ENCODE measurements around the gene REXO4. TPM values are rescaled to one million over a fixed set of nuclear protein-coding genes. Genes with fewer than 3 reads are reported as not detected.

The REXO4 gene
- total and polyA plus RNA-seq, 2 of the 8 experiments (the other 6 are each of a cell fraction or from before 2014, with no cell fraction given) = 19.1 to 38.3 TPM

- TF ChIP-seq, protein P1, sequence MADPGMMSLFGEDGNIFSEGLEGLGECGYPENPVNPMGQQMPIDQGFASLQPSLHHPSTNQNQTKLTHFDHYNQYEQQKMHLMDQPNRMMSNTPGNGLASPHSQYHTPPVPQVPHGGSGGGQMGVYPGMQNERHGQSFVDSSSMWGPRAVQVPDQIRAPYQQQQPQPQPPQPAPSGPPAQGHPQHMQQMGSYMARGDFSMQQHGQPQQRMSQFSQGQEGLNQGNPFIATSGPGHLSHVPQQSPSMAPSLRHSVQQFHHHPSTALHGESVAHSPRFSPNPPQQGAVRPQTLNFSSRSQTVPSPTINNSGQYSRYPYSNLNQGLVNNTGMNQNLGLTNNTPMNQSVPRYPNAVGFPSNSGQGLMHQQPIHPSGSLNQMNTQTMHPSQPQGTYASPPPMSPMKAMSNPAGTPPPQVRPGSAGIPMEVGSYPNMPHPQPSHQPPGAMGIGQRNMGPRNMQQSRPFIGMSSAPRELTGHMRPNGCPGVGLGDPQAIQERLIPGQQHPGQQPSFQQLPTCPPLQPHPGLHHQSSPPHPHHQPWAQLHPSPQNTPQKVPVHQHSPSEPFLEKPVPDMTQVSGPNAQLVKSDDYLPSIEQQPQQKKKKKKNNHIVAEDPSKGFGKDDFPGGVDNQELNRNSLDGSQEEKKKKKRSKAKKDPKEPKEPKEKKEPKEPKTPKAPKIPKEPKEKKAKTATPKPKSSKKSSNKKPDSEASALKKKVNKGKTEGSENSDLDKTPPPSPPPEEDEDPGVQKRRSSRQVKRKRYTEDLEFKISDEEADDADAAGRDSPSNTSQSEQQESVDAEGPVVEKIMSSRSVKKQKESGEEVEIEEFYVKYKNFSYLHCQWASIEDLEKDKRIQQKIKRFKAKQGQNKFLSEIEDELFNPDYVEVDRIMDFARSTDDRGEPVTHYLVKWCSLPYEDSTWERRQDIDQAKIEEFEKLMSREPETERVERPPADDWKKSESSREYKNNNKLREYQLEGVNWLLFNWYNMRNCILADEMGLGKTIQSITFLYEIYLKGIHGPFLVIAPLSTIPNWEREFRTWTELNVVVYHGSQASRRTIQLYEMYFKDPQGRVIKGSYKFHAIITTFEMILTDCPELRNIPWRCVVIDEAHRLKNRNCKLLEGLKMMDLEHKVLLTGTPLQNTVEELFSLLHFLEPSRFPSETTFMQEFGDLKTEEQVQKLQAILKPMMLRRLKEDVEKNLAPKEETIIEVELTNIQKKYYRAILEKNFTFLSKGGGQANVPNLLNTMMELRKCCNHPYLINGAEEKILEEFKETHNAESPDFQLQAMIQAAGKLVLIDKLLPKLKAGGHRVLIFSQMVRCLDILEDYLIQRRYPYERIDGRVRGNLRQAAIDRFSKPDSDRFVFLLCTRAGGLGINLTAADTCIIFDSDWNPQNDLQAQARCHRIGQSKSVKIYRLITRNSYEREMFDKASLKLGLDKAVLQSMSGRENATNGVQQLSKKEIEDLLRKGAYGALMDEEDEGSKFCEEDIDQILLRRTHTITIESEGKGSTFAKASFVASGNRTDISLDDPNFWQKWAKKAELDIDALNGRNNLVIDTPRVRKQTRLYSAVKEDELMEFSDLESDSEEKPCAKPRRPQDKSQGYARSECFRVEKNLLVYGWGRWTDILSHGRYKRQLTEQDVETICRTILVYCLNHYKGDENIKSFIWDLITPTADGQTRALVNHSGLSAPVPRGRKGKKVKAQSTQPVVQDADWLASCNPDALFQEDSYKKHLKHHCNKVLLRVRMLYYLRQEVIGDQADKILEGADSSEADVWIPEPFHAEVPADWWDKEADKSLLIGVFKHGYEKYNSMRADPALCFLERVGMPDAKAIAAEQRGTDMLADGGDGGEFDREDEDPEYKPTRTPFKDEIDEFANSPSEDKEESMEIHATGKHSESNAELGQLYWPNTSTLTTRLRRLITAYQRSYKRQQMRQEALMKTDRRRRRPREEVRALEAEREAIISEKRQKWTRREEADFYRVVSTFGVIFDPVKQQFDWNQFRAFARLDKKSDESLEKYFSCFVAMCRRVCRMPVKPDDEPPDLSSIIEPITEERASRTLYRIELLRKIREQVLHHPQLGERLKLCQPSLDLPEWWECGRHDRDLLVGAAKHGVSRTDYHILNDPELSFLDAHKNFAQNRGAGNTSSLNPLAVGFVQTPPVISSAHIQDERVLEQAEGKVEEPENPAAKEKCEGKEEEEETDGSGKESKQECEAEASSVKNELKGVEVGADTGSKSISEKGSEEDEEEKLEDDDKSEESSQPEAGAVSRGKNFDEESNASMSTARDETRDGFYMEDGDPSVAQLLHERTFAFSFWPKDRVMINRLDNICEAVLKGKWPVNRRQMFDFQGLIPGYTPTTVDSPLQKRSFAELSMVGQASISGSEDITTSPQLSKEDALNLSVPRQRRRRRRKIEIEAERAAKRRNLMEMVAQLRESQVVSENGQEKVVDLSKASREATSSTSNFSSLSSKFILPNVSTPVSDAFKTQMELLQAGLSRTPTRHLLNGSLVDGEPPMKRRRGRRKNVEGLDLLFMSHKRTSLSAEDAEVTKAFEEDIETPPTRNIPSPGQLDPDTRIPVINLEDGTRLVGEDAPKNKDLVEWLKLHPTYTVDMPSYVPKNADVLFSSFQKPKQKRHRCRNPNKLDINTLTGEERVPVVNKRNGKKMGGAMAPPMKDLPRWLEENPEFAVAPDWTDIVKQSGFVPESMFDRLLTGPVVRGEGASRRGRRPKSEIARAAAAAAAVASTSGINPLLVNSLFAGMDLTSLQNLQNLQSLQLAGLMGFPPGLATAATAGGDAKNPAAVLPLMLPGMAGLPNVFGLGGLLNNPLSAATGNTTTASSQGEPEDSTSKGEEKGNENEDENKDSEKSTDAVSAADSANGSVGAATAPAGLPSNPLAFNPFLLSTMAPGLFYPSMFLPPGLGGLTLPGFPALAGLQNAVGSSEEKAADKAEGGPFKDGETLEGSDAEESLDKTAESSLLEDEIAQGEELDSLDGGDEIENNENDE (IDR thresholded peaks at IDR 0.05; ENCODE audit: insufficient replicate concordance, low read length) = no peak
- TF ChIP-seq EP300 (IDR thresholded peaks at IDR 0.05; ENCODE audit: borderline replicate concordance in 1 of 2, low read depth in 2 of 2, low read length in 2 of 2) (no peak), SUZ12 (IDR thresholded peaks at IDR 0.05; ENCODE audit: low read length) (no peak), EGR1 (IDR thresholded peaks at IDR 0.05; ENCODE audit: borderline replicate concordance, low read depth, low read length) (no peak), ATF2 (IDR thresholded peaks at IDR 0.05; ENCODE audit: low read length) (no peak), GABPA (IDR thresholded peaks at IDR 0.05; ENCODE audit: borderline replicate concordance, insufficient read depth, low read length) (no peak), KDM5A (IDR thresholded peaks at IDR 0.05; ENCODE audit: low read length) (no peak), RNF2 (IDR thresholded peaks at IDR 0.05; ENCODE audit: borderline replicate concordance, low read depth, low read length, missing control alignments, poor library complexity, severe bottlenecking) (no peak)
Observed at GRCh38 chr9:133374612-133375115, 43.1 kb downstream of the REXO4 start (continued).

All from H1 (cell line).